Upper lobe of right lung (tissue), 1 donor: ENCODE results near the gene DPH7. TPM values are rescaled to one million over a fixed set of nuclear protein-coding genes. Genes with fewer than 3 reads are reported as not detected.

Source experiments
- ATAC-seq: fragments of 200-7000 bp; cut with Tn5 transposase; one replicate; pipeline ENCODE4 v1.9.1; 2020; ENCODE audit warnings: mild to moderate bottlenecking, moderate library complexity
- DNase-seq: peaks from one replicate; pipeline ENCODE4 v3.0.0-alpha.2; 2020
- H3K27ac ChIP-seq: fragments of 200-600 bp; one replicate; pipeline ENCODE4 v1.8.0; 2022
- H3K27me3 ChIP-seq: fragments of 200-600 bp; one replicate; pipeline ENCODE4 v1.8.0; 2022; ENCODE audit warnings: mild to moderate bottlenecking
- H3K36me3 ChIP-seq: fragments of 200-600 bp; one replicate; pipeline ENCODE4 v1.8.0; 2022
- H3K4me1 ChIP-seq: fragments of 200-600 bp; one replicate; pipeline ENCODE4 v1.8.0; 2022
- H3K4me3 ChIP-seq: fragments of 200-600 bp; one replicate; pipeline ENCODE4 v1.8.0; 2022; ENCODE audit warnings: mild to moderate bottlenecking
- H3K9me3 ChIP-seq: fragments of 200-600 bp; one replicate; pipeline ENCODE4 v1.8.0; 2022
- intact Hi-C: fragments of 100-400 bp; cut with DNase I; formaldehyde crosslinking; loops from one replicate; pipeline ENCODE4 v1.11.0; 2022
- total RNA-seq: library from RNA; stranded (reverse); fragmentation: NEBNext Ultra II Directional; extraction: Animal tissue kit (Norgen Biotek cat#: 25700); gene quantifications from one replicate; pipeline ENCODE4 v1.2.1, GENCODE V29; 2021
- TF ChIP-seq, protein P1 (sequence below): fragments of 200-600 bp; IDR thresholded peaks from one replicate; pipeline ENCODE4 v1.8.0; 2022; ENCODE audit warnings: antibody characterized with exemption
- donor health status: DM: no; HTN: yes; CAD: no; lungs with severe emphysema.

The DPH7 gene
- total RNA-seq, 1 donor from 2014 or later = 30.2 TPM

DNA sequence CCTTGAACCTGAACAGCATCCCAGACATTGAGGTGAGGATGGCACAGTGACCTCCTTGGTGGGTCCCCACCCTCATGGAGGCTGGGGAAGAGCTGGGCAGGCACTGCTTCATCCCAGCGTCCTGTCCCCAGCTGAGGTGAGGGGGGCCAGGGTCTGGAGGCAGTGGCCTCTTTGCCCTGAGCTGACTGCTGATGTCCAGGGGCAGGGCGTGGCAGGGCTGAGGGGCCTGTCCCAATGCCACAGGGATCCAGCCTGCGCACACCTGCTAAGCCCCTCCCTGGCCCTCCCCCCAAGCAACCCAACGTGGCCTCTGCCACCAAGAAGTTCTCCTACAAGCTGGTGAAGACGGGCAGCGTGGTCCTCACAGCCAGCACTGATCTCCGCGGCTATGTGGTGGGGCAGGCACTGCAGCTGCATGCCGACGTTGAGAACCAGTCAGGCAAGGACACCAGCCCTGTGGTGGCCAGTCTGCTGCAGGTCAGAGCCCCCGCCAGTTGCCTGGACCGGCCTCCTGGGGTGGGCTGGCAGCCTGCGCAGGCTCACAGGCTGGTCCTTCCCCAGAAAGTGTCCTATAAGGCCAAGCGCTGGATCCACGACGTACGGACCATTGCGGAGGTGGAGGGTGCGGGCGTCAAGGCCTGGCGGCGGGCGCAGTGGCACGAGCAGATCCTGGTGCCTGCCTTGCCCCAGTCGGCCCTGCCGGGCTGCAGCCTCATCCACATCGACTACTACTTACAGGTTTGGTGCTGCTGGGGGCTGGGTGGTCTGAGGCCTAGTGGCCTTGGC, 35.2 kb upstream of the DPH7 start:
- H3K27ac ChIP-seq = peak overlapping the region; percentile 87
- ATAC-seq = no peak
- no peaks in the 10 kb centered on the region for H3K27me3 ChIP-seq
- DNase-seq = no peak
- H3K4me1 ChIP-seq = peaks cover 44% of the 10 kb centered on the region
- H3K4me3 ChIP-seq = no peak overlapping the region
- peaks cover 38% of the 10 kb centered on the region for H3K36me3 ChIP-seq
- intact Hi-C loops = no loop called here
- no peaks in the 10 kb centered on the region for H3K9me3 ChIP-seq
- TF ChIP-seq, protein P1, sequence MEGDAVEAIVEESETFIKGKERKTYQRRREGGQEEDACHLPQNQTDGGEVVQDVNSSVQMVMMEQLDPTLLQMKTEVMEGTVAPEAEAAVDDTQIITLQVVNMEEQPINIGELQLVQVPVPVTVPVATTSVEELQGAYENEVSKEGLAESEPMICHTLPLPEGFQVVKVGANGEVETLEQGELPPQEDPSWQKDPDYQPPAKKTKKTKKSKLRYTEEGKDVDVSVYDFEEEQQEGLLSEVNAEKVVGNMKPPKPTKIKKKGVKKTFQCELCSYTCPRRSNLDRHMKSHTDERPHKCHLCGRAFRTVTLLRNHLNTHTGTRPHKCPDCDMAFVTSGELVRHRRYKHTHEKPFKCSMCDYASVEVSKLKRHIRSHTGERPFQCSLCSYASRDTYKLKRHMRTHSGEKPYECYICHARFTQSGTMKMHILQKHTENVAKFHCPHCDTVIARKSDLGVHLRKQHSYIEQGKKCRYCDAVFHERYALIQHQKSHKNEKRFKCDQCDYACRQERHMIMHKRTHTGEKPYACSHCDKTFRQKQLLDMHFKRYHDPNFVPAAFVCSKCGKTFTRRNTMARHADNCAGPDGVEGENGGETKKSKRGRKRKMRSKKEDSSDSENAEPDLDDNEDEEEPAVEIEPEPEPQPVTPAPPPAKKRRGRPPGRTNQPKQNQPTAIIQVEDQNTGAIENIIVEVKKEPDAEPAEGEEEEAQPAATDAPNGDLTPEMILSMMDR = no peak

DNA sequence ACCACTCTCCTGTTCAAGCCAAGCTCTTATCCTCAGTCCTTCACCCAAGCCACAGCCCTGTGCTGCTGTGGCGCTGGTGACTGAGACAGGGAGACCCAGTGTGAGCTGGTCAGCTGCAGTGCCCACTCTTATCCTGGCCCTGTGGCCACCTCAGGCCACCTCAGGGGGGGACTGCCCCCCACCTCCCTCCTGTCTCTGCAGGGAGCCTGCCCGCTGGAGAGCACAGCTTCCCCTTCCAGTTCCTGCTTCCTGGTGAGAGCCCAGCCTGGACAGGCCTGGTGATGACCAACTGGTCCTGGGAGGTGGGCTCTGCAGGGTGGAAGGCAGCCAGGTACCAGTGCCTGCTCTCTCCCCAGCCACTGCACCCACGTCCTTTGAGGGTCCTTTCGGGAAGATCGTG, 34.5 kb upstream of the DPH7 start:
- H3K27ac ChIP-seq = peak overlapping the region; percentile 87
- no peaks in the 10 kb centered on the region for H3K27me3 ChIP-seq
- H3K9me3 ChIP-seq = no peaks in the 10 kb centered on the region
- peaks cover 50% of the 10 kb centered on the region for H3K4me1 ChIP-seq
- TF ChIP-seq, protein P1 = no peak
- no peak overlapping the region for H3K4me3 ChIP-seq
- ATAC-seq (no peak), DNase-seq (no peak)
- intact Hi-C loops = no loop called here
- H3K36me3 ChIP-seq = peaks cover 38% of the 10 kb centered on the region

- no peak overlapping the region for H3K4me3 ChIP-seq
- H3K4me1 ChIP-seq = peaks cover 53% of the 10 kb centered on the region
- TF ChIP-seq, protein P1 = no peak
Measured at GRCh38 chr9:137612741-137613142, 34.0 kb upstream of the DPH7 start.

DNA sequence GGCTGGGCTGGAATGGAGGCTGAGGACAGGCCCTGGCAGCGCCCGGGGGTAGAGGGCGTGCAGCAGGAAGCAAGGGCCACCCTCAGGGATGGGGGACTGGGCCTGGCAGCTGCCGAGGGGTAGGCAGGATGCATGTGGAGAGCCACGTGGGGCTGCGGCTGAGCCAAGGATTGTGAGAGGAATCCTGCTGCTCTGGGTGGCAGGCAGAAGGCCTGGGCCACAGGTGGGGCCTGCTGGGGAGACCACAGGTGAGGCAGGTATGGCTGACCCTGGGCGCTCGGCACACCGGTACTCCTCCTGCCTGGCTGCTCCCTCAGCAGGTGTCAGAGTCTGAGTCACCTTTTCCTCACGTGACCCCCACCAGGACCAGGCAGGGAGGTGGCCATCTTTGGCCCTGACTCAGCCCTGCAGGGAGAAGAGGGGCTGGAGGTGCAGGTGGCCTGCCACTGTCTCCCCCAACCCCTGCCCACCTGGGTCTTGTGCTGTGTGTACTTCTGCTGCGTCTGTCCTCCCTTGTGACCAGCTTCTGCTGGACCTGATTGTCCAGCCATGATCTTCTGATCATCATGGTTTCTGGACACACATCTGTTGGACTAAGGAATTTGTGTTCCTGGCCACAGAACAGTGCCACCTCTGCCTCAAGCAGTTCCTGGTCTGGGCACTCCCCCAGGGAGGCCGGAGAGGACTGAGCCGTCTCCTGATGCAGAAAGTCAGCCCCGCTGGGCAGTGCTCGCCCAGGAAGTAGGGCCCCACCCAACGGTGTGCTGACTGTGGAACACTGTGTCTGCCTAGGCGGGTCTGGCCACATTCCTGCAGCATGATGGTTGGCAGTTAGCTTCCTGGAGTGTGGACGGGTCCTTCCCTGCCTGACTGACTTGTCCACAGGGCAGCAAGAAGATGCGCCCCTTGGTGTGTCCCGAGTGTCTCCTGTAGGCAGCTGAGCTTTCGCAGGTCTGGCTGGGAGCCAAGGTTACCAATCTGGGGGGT, 33.2 kb upstream of the DPH7 start:
- TF ChIP-seq, protein P1 = no peak
- intact Hi-C loops = no loop called here
- Histone ChIP-seq H3K4me1 (peaks cover 53% of the 10 kb centered on the region), H3K27ac (peak overlapping the region; percentile 87), H3K27me3 (no peaks in the 10 kb centered on the region), H3K4me3 (no peak overlapping the region), H3K36me3 (peaks cover 37% of the 10 kb centered on the region), H3K9me3 (no peaks in the 10 kb centered on the region)
- DNase-seq = peak; percentile 95
- ATAC-seq = peak; percentile 91

More at GRCh38 chr9:137612741-137613142, 34.0 kb upstream of the DPH7 start:
- peaks cover 38% of the 10 kb centered on the region for H3K36me3 ChIP-seq
- intact Hi-C loops = no loop called here
- H3K27ac ChIP-seq = peak overlapping the region; percentile 87
- H3K9me3 ChIP-seq = no peaks in the 10 kb centered on the region
- DNase-seq (no peak), ATAC-seq (no peak)
- no peaks in the 10 kb centered on the region for H3K27me3 ChIP-seq

GRCh38 chr9:137610944-137611343, 32.2 kb upstream of the DPH7 start:
- no peak for ATAC-seq
- Histone ChIP-seq H3K9me3 (no peaks in the 10 kb centered on the region), H3K27me3 (no peaks in the 10 kb centered on the region), H3K27ac (peak overlapping the region; percentile 87), H3K4me3 (no peak overlapping the region), H3K4me1 (peaks cover 58% of the 10 kb centered on the region), H3K36me3 (peaks cover 29% of the 10 kb centered on the region)
- no peak for DNase-seq
- intact Hi-C loops = no loop called here
- TF ChIP-seq, protein P1 = no peak
